HG02763 (cell line): ENCODE data around the gene ASPRV1.

Source experiments
- ATAC-seq: cut with Tn5 transposase; IDR thresholded peaks from one replicate; pipeline ENCODE4 v1.9.1; 2021; ENCODE audit warnings: mild to moderate bottlenecking, moderate library complexity; ENCODE audit not compliant: unreplicated experiment

ASPRV1 gene

GRCh38 chr2:69989009-69989408 lies 27.6 kb upstream of the ASPRV1 start:
- ATAC-seq = no peak

GRCh38 chr2:69988086-69988635 lies 26.7 kb upstream of the ASPRV1 start:
- ATAC-seq = no peak

GRCh38 chr2:69986691-69987090 lies 25.3 kb upstream of the ASPRV1 start:
- no peak for ATAC-seq

DNA sequence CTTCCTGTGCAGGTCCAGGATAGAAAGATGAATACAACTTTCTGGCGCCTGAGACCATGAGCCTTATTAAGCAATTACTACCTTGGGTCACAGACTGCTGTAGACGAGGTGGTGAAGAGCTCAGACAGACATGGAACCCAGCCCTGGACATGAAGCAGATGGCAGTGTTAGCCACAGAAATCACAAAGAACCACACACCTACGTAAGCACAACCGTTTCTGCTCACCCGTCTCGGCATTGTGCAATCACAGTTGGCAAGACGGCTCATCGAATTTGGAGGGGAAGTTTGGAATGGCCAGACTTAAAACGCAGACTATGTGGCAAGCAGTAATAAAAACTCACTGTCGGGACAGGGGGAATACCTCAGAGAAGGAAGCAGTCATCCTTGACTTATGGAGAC lies 24.3 kb upstream of the ASPRV1 start:
- no peak for ATAC-seq

DNA sequence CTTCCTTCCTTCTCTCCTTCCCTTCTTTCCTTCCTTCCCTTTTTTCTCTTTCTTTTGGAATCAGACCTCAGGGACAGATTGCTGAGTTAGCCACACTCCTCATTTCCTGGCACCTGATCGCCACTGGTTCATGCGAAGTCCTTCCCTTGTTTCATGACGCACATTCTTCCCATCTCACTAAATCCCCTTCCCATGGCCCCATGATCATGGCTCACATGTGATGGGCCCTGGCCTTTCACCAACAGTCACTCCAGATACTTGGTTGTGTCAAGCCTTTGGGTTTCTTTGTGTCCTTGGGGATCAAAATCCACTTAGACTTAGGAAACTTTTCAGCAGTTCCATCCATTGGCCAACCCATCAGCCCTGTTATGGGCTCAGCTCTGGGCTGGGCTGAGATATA lies 23.8 kb upstream of the ASPRV1 start:
- no peak for ATAC-seq

- no peak for ATAC-seq
These were observed 22.0 kb upstream of the ASPRV1 start for GRCh38 chr2:69983392-69983966.

- no peak for ATAC-seq
These were observed 18.7 kb upstream of the ASPRV1 start for GRCh38 chr2:69979902-69980807.

GRCh38 chr2:69977906-69978482 lies 16.6 kb upstream of the ASPRV1 start:
- no peak for ATAC-seq

GRCh38 chr2:69977186-69977585 lies 15.8 kb upstream of the ASPRV1 start:
- ATAC-seq = no peak

DNA sequence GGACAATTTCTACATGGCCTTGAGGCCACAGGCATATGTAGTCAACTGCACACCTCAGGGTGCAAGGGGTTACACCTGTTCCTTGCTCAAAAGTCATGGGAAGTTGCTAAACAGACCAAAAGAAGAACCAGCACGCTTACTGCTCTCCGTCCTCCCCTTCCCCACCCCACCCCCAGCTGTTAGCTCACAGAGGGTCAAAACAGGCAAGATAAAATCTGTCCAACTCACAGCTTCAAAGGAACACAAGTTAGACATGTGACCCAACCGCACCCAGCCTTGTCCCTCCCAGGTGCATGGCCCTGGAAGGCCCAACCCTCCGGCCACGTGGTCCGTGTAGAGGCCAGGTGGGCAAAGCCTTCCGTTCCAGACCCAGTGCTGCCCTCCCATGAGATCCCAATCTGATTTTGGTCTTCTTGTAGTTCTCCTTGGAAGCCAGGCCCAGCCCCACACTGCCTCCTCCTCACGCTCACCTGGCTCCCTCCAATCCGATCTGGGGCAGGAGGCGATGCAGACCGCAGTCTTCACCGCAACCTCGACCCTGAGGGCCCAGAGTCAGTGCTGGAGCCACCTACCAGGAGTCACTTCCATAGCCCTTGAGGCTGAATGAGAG lies 14.5 kb upstream of the ASPRV1 start:
- ATAC-seq = no peak

DNA sequence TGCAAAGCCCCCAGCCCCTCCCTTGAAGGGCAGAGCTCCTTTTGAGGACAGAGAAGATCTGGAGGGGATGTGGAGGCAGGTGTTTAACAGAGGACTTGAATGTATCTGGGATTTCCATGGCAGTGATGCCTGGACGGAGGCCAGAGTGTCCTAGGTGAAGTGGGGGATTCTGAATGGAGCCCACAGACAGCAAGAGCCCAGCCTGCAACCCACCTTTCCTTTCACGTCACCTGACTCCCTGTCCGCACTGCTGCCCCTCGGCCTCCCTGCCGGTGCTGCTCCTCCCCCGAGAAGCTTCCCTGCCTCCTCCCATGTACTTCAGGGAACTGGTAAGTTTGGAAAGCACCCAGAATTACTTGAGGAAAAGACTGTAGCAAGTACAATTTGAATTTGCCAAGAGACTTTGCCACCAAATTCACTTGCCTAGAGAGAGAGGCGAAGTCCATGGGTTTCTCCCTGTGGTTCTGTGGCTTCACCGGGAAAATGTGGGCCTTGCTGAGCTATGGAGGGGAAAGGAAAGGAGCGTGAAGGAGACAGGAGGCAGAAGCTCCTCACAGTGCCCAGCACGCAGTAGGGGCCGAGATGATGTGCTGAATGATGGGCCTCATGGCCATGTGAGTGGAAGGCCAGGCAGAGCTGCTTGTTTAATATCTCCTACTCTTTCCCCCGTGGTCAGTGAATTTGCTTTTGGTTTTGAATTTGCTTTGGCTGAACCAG lies 13.9 kb upstream of the ASPRV1 start:
- no peak for ATAC-seq

GRCh38 chr2:69973335-69973735 lies 11.9 kb upstream of the ASPRV1 start:
- no peak for ATAC-seq

DNA sequence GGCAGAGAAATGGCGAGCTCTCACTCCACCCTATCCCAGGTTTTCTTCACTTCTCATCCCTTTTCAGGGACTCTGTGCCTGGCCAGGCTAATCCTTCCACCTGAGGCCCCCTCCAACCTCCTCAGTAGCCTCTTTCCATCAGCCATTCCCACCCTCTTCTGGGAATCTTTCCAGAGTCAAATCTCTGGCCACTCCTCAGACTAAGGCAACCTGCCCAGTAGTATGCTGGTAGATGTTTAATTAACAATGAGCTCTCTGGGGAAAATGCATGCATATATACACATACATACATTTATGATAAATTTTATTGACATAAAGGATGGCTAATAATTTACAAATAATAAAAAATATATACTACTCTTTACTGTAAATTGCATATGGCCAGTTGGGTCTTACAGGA lies 11.4 kb upstream of the ASPRV1 start:
- no peak for ATAC-seq

- no peak for ATAC-seq
These were observed 8.6 kb upstream of the ASPRV1 start for GRCh38 chr2:69969991-69970390.

DNA sequence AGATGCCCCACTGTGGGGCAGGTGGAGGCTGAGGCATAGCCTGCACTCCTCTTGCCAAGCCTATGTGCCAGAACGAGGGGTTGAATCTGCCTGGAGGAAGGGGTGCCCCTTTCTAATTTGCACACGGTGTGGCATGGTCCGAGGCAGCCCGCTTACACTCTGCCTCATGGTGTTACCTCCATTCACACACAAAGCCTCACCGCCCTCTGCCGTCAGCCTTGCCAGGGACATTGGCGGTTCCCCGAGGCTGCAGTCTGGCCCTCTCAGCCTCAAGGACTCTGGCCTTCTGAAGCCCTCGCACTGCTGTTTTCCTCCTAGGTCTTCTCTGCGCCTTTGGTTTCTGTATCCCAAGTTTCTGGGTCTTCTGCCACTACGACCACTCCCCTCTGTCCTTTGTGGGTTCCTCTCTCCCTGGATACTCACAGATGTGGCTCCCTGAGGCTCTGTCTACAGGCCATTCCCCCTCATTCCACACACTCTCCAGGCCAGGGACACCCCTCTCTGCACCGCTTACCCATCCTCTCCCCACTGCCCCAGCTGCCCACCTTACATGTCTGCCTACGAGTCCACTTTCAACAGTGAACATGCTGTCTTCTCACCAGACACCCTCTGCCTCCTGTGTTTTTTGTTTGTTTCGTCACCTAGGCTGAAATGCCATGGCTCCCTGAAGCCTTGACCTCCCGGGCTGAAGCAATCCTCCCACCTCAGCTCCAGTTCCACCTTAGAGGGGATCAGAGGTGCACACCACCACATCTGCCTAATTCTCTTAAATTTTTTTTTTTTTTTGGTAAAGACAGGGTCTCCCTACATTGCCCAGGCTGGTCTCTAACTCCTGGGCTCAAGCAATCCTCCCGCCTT lies 7.9 kb upstream of the ASPRV1 start:
- no peak for ATAC-seq

DNA sequence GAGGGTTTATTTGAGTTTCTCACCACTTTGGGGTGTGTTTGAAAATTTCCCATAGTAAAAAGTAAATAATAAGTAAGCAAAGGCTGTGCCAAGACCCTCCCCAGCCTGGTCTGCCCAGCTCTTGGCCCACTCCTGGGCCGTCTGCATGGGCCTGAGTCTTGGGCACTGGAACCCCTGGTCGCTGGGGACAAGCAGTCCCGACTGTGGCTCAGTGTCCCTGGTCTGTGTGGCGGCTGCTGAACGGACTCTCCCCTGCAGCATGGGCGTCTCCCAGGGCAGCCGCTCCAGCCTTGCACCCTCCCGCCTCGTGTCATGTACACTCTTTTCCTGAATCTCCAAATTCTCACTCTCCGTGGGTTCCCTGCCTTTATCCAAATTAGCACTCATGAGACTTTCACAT lies 7.2 kb upstream of the ASPRV1 start:
- ATAC-seq = no peak

DNA sequence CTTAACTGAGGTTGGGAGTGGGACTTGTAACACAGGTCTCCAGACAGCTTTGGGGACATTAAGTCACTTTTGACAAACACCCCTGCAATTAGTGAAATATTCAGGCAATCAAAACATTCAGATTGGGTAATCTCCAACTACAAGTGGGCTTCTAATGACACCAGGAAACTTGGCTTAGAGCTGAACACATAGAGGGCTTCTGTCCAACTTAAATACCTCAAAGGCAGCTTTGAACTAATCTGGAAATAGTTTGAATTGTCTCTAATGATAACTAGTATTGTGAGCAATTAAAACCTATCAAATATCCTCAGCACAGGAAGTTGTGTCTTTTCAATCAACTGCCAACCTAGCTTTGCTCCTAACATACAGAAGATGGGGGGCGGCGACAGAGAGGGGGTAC lies 5.1 kb upstream of the ASPRV1 start:
- no peak for ATAC-seq

GRCh38 chr2:69965756-69966445 lies 4.5 kb upstream of the ASPRV1 start:
- no peak for ATAC-seq

- no peak for ATAC-seq
These were observed 3.0 kb upstream of the ASPRV1 start for GRCh38 chr2:69964353-69964841.
